Adrenal gland (tissue), 5 donors: ENCODE results near the gene ELN.

ENCODE experiments used
- POLR2A ChIP-seq, 2 donors: fragments of 450-650 bp; IDR thresholded peaks; one replicate each; pipeline ENCODE4 v1.6.1; 2017; ENCODE audit warnings: antibody characterized with exemption in 2 of 2, mild to moderate bottlenecking in 2 of 2, moderate library complexity in 1 of 2
- TF ChIP-seq, protein P1 (sequence below), 6 experiments: fragments of 450-650 bp in 4 of 6; fragments of 200-600 bp in 2 of 6; sonication (generic) in 1 of 6; IDR thresholded peaks; 1 replicate in 5 of 6; 2 replicates in 1 of 6; pipeline versions ENCODE4 v1.5.1 to v1.8.0; 2016 to 2021; ENCODE audit warnings: antibody characterized with exemption in 6 of 6, mild to moderate bottlenecking in 2 of 6, moderate library complexity in 1 of 6
- donor health status: DM: no; HTN: no; CAD: no.

DNA sequence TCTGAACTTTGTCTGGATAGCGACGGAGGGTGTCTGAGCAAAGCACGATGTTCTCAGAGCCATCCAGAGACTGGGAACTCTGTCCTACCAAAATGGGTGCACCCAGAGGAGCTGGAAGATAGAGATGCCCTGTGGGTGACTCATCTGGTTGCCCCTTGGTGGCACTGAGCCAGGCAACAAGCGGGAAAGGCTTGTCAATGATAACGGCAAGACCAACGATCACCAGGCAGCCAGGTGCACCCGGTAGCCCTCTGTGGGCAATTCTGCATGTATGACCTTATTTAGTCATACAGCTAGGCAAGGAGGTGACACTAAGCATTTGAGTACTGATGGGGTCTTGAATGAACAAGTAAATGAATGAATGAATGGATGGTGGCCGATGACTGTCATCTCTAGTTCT is 2.8 kb upstream of the ELN start:
- TF ChIP-seq, protein P1, sequence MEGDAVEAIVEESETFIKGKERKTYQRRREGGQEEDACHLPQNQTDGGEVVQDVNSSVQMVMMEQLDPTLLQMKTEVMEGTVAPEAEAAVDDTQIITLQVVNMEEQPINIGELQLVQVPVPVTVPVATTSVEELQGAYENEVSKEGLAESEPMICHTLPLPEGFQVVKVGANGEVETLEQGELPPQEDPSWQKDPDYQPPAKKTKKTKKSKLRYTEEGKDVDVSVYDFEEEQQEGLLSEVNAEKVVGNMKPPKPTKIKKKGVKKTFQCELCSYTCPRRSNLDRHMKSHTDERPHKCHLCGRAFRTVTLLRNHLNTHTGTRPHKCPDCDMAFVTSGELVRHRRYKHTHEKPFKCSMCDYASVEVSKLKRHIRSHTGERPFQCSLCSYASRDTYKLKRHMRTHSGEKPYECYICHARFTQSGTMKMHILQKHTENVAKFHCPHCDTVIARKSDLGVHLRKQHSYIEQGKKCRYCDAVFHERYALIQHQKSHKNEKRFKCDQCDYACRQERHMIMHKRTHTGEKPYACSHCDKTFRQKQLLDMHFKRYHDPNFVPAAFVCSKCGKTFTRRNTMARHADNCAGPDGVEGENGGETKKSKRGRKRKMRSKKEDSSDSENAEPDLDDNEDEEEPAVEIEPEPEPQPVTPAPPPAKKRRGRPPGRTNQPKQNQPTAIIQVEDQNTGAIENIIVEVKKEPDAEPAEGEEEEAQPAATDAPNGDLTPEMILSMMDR (IDR thresholded peaks at IDR 0.05) = no peak
- TF ChIP-seq POLR2A (IDR thresholded peaks at IDR 0.05) = no peak
